22Rv1 (cell line): ENCODE results near the gene SOX10.
"Not testable (repeated sequence)": the region's sequence is repeated elsewhere in the genome, so short reads cannot be mapped to it uniquely, and the experiment has no call there.

ENCODE experiments used
- H3K27ac ChIP-seq: fragments of 450-650 bp; 2 replicates; pipeline ENCODE4 v1.5.1; 2017
- CTCF ChIP-seq: fragments of 450-650 bp; IDR thresholded peaks from 2 replicates; pipeline ENCODE4 v1.5.1; 2017; ENCODE audit warnings: mild to moderate bottlenecking
- ZFX ChIP-seq: fragments of 450-650 bp; IDR thresholded peaks from 2 replicates; pipeline ENCODE4 v1.6.1; 2017; ENCODE audit warnings: antibody characterized with exemption, borderline replicate concordance

The SOX10 gene

GRCh38 chr22:37982938-37983859 is 1.2 kb downstream of the SOX10 start:
- no peak overlapping the region for H3K27ac ChIP-seq
- TF ChIP-seq ZFX (no peak), CTCF (peak; percentile 49)

GRCh38 chr22:37982151-37982785 is 2.1 kb downstream of the SOX10 start:
- no peak for TF ChIP-seq CTCF
- no peak for TF ChIP-seq ZFX
- no peak overlapping the region for H3K27ac ChIP-seq

- TF ChIP-seq ZFX (no peak), CTCF (no peak)
These were observed 2.9 kb downstream of the SOX10 start for GRCh38 chr22:37981282-37982011.

GRCh38 chr22:37979782-37980181 is 4.6 kb downstream of the SOX10 start:
- no peak overlapping the region for H3K27ac ChIP-seq
- TF ChIP-seq ZFX (no peak), CTCF (no peak)

More at GRCh38 chr22:37981282-37982011, 2.9 kb downstream of the SOX10 start:
- no peak overlapping the region for H3K27ac ChIP-seq

GRCh38 chr22:37976547-37976946 is 7.8 kb downstream of the SOX10 start:
- no peak overlapping the region for H3K27ac ChIP-seq

GRCh38 chr22:37976022-37976421 is 8.3 kb downstream of the SOX10 start:
- not testable (repeated sequence) for H3K27ac ChIP-seq

More at GRCh38 chr22:37976547-37976946, 7.8 kb downstream of the SOX10 start:
- no peak for TF ChIP-seq ZFX
- TF ChIP-seq CTCF: no peak

GRCh38 chr22:37975153-37975552 is 9.2 kb downstream of the SOX10 start:
- no peak overlapping the region for H3K27ac ChIP-seq
- TF ChIP-seq CTCF (no peak), ZFX (no peak)
